ENCODE measurements around the gene NTM.

GRCh38 chr11:131588057-131588456 is 217.6 kb downstream of the NTM start:
- TF ChIP-seq JUN (CRISPR knock-in tag; IDR thresholded peaks at IDR 0.05) (no peak), NR2C2 (CRISPR knock-in tag; IDR thresholded peaks at IDR 0.05) (no peak), CTCF (IDR thresholded peaks at IDR 0.05) (no peak), ZNF263 (CRISPR knock-in tag; IDR thresholded peaks at IDR 0.05; ENCODE audit: low read depth) (no peak)
